A673 (cell line): ENCODE results near the gene SUPT3H. TPM values are rescaled to one million over a fixed set of nuclear protein-coding genes. Genes with fewer than 3 reads are reported as not detected.
A peak's percentile ranks its signal among the peaks of the same experiment; 100 is the strongest.

ENCODE experiments used
- BruUV-seq: library from RNA; stranded (reverse); fragments of 400-500 nt; replicated peaks from 2 replicates; lab custom pipeline; 2021; lab: Mats Ljungman, UMichigan
- CTCF ChIA-PET: fragments of 300-600 bp; sonication (Branson Sonifier 250); formaldehyde crosslinking; loops from one replicate; lab custom pipeline; 2022; ENCODE audit warnings: antibody characterized with exemption; lab: Charles Lee
- POLR2A ChIA-PET: fragments of 300-600 bp; sonication (Branson Sonifier 250); formaldehyde crosslinking; loops from one replicate; lab custom pipeline; 2022; ENCODE audit warnings: antibody characterized with exemption; ENCODE audit not compliant: low non-redundant PET; lab: Charles Lee
- DNase-seq: peaks from one replicate; pipeline ENCODE4 v3.0.0-alpha.2; 2015; ENCODE audit warnings: low spot score
- H3K27ac ChIP-seq: fragments of 200-600 bp; sonication (generic); 2 replicates; pipeline ENCODE4 v1.5.1; 2016; ENCODE audit warnings: mixed run types, low read depth, mild to moderate bottlenecking, mixed read lengths, antibody characterized with exemption, low read length; ENCODE audit not compliant: poor library complexity, severe bottlenecking
- H3K27me3 ChIP-seq: fragments of 200-600 bp; sonication (generic); replicated peaks from 2 replicates; pipeline ENCODE4 v1.6.1; 2017; ENCODE audit warnings: mixed run types, low read depth, mild to moderate bottlenecking, mixed read lengths, antibody characterized with exemption, low read length; ENCODE audit not compliant: insufficient read depth, poor library complexity
- H3K36me3 ChIP-seq: fragments of 200-600 bp; sonication (generic); 2 replicates; pipeline ENCODE4 v1.6.1; 2016; ENCODE audit warnings: mixed run types, mild to moderate bottlenecking, mixed read lengths, antibody characterized with exemption, low read length; ENCODE audit not compliant: insufficient read depth, poor library complexity, severe bottlenecking
- H3K4me1 ChIP-seq: fragments of 200-600 bp; sonication (generic); 2 replicates; pipeline ENCODE4 v1.6.1; 2017; ENCODE audit warnings: mixed run types, mild to moderate bottlenecking, mixed read lengths, antibody characterized with exemption, low read length; ENCODE audit not compliant: insufficient read depth, poor library complexity, severe bottlenecking
- H3K4me3 ChIP-seq: fragments of 200-600 bp; sonication (generic); 2 replicates; pipeline ENCODE4 v1.5.1; 2016; ENCODE audit warnings: low read depth, mixed run types, mild to moderate bottlenecking, mixed read lengths, low read length; ENCODE audit not compliant: poor library complexity, severe bottlenecking
- H3K9me3 ChIP-seq: fragments of 200-600 bp; sonication (generic); 2 replicates; pipeline ENCODE4 v1.6.1; 2016; ENCODE audit warnings: mixed run types, low read depth, mild to moderate bottlenecking, mixed read lengths, antibody characterized with exemption, low read length; ENCODE audit not compliant: poor library complexity, severe bottlenecking
- CTCF ChIP-seq: fragments of 300-800, 200-600 bp; sonication (generic); conservative IDR thresholded peaks from 2 replicates; pipeline ENCODE4 v1.5.1; 2017; ENCODE audit warnings: low read depth, mild to moderate bottlenecking, antibody characterized with exemption, low read length, moderate library complexity, mixed read lengths
- EZH2 ChIP-seq: fragments of 200-600 bp; sonication (generic); IDR thresholded peaks from 2 replicates; pipeline ENCODE4 v1.6.1; 2017; ENCODE audit warnings: borderline replicate concordance, low read depth, mild to moderate bottlenecking, mixed read lengths, antibody characterized with exemption, low read length; ENCODE audit not compliant: poor library complexity, severe bottlenecking
- intact Hi-C: fragments of 100-400 bp; cut with micrococcal nuclease; formaldehyde crosslinking; loops from one replicate; pipeline ENCODE4 v1.10.0; 2022; ENCODE audit not compliant: unreplicated experiment
- total RNA-seq: library from RNA; stranded (reverse); gene quantifications from 2 replicates; pipeline ENCODE4 v1.2.3, GENCODE V29; 2021

SUPT3H gene
- total RNA-seq, 1 experiment from 2014 or later, result 10.8 TPM

GRCh38 chr6:44969446-44970185 lies 408.1 kb downstream of the SUPT3H start:
- intact Hi-C loops, result no loop called here
- TF ChIP-seq CTCF, result no peak
- TF ChIP-seq EZH2, result no peak
- CTCF ChIA-PET, result no interaction called here
- POLR2A ChIA-PET, result no interaction called here
- H3K27me3 ChIP-seq, result no peaks in the 10 kb centered on the region
- H3K27ac ChIP-seq, result peak overlapping the region; percentile 57
- peaks cover 29% of the 10 kb centered on the region for H3K4me1 ChIP-seq
- H3K9me3 ChIP-seq, result peaks cover 5% of the 10 kb centered on the region
- no peaks in the 10 kb centered on the region for H3K36me3 ChIP-seq
- BruUV-seq, result no TSS peak
- DNase-seq, result peak; percentile 24
- peak overlapping the region; percentile 15 for H3K4me3 ChIP-seq

GRCh38 chr6:44967481-44967880 lies 410.3 kb downstream of the SUPT3H start:
- peaks cover 29% of the 10 kb centered on the region for H3K4me1 ChIP-seq
- TF ChIP-seq EZH2 (no peak), CTCF (no peak)
- no peak overlapping the region for H3K27ac ChIP-seq
- DNase-seq, result no peak
- ChIA-PET POLR2A (no interaction called here), CTCF (no interaction called here)
- no peaks in the 10 kb centered on the region for H3K27me3 ChIP-seq
- intact Hi-C loops, result no loop called here
- no peaks in the 10 kb centered on the region for H3K9me3 ChIP-seq
- BruUV-seq, result no TSS peak
- no peak overlapping the region for H3K4me3 ChIP-seq
- no peaks in the 10 kb centered on the region for H3K36me3 ChIP-seq

GRCh38 chr6:44966449-44967092 lies 411.2 kb downstream of the SUPT3H start:
- no peaks in the 10 kb centered on the region for H3K36me3 ChIP-seq
- no peak overlapping the region for H3K27ac ChIP-seq
- peaks cover 29% of the 10 kb centered on the region for H3K4me1 ChIP-seq
- intact Hi-C loops, result no loop called here
- peak; percentile 25 for DNase-seq
- POLR2A ChIA-PET, result no interaction called here
- no peak overlapping the region for H3K4me3 ChIP-seq
- no peaks in the 10 kb centered on the region for H3K9me3 ChIP-seq
- CTCF ChIA-PET, result no interaction called here
- H3K27me3 ChIP-seq, result no peaks in the 10 kb centered on the region
- TF ChIP-seq CTCF, result no peak
- BruUV-seq, result no TSS peak
